OCI-LY7 (cell line): Measurements from ENCODE around the gene ZNF467. TPM values are rescaled to one million over a fixed set of nuclear protein-coding genes. Genes with fewer than 3 reads are reported as not detected.

Experiments
- Bru-seq: library from RNA; stranded (reverse); fragments of 400-500 nt; gene quantifications from one replicate; lab custom pipeline; 2021; lab: Mats Ljungman, UMichigan
- BruChase-seq, 2 experiments: library from RNA; stranded (reverse); fragments of 400-500 nt; gene quantifications; one replicate each; lab custom pipeline; 2021; lab: Mats Ljungman, UMichigan
- BruUV-seq: library from RNA; stranded (reverse); fragments of 400-500 nt; replicated peaks from 2 replicates; lab custom pipeline; 2021; lab: Mats Ljungman, UMichigan
- CTCF ChIA-PET: fragments of 300-600 bp; sonication (Branson Sonifier 250); formaldehyde crosslinking; loops from one replicate; lab custom pipeline; 2022; ENCODE audit warnings: antibody characterized with exemption; ENCODE audit not compliant: unreplicated experiment; lab: Charles Lee
- POLR2A ChIA-PET: fragments of 300-600 bp; sonication (Branson Sonifier 250); formaldehyde crosslinking; loops from one replicate; lab custom pipeline; 2022; ENCODE audit warnings: antibody characterized with exemption; lab: Charles Lee
- DNase-seq: peaks from one replicate; pipeline ENCODE4 v3.0.0-alpha.2; 2015; ENCODE audit warnings: low spot score
- H2AFZ ChIP-seq: fragments of 200-600 bp; sonication (generic), shearing (Covaris generic); 2 replicates; pipeline ENCODE4 v1.6.1; 2014; ENCODE audit warnings: mild to moderate bottlenecking, antibody characterized with exemption, low read length, moderate library complexity
- H3K27ac ChIP-seq: fragments of 200-600 bp; sonication (generic); 2 replicates; pipeline ENCODE4 v1.5.1; 2014; ENCODE audit warnings: mixed run types, low read depth, mild to moderate bottlenecking, moderate library complexity, low read length, inconsistent platforms; ENCODE audit not compliant: poor library complexity, severe bottlenecking
- H3K36me3 ChIP-seq: fragments of 200-600 bp; sonication (generic); 2 replicates; pipeline ENCODE4 v1.6.1; 2014; ENCODE audit warnings: mild to moderate bottlenecking, antibody characterized with exemption, low read length, moderate library complexity, mixed read lengths; ENCODE audit not compliant: insufficient read depth
- H3K4me1 ChIP-seq: fragments of 200-600 bp; sonication (generic); 2 replicates; pipeline ENCODE4 v1.5.1; 2014; ENCODE audit warnings: mild to moderate bottlenecking, low read length; ENCODE audit not compliant: insufficient read depth, poor library complexity, severe bottlenecking
- H3K4me2 ChIP-seq: fragments of 200-600 bp; sonication (generic); 2 replicates; pipeline ENCODE4 v1.6.1; 2014; ENCODE audit warnings: mild to moderate bottlenecking, low read length
- H3K4me3 ChIP-seq: fragments of 200-600 bp; sonication (generic); 2 replicates; pipeline ENCODE4 v1.5.1; 2014; ENCODE audit warnings: mild to moderate bottlenecking, low read depth, low read length; ENCODE audit not compliant: poor library complexity, severe bottlenecking
- H3K79me2 ChIP-seq: fragments of 200-600 bp; sonication (generic); 2 replicates; pipeline ENCODE4 v1.6.1; 2016; ENCODE audit warnings: low read depth, mild to moderate bottlenecking, low read length, moderate library complexity, mixed read lengths; ENCODE audit not compliant: insufficient read depth
- H3K9me2 ChIP-seq: fragments of 200-600 bp; sonication (generic); 2 replicates; pipeline ENCODE4 v1.6.1; 2016; ENCODE audit warnings: mild to moderate bottlenecking, low read length, mixed read lengths; ENCODE audit not compliant: insufficient read depth
- H3K9me3 ChIP-seq: fragments of 200-600 bp; sonication (generic); 2 replicates; pipeline ENCODE4 v1.6.1; 2014; ENCODE audit warnings: mild to moderate bottlenecking, mixed run types, low read length, mixed read lengths
- H4K20me1 ChIP-seq: fragments of 200-600 bp; sonication (generic); 2 replicates; pipeline ENCODE4 v1.6.1; 2014; ENCODE audit warnings: mild to moderate bottlenecking, antibody characterized with exemption, low read length, moderate library complexity, mixed read lengths; ENCODE audit not compliant: insufficient read depth
- EZH2phosphoT487 ChIP-seq: fragments of 200-600 bp; sonication (generic); IDR thresholded peaks from 2 replicates; pipeline ENCODE4 v1.6.1; 2018; ENCODE audit warnings: low read depth, borderline replicate concordance, mild to moderate bottlenecking, mixed run types, antibody characterized with exemption, low read length, moderate library complexity, mixed read lengths
- intact Hi-C: fragments of 100-400 bp; cut with micrococcal nuclease; formaldehyde crosslinking; loops from one replicate; pipeline ENCODE4 v1.10.0; 2022; ENCODE audit not compliant: unreplicated experiment
- long read RNA-seq: library from polyadenylated mRNA; stranded (forward); transcript quantifications from one replicate; pipeline ENCODE4 v2.0.0, GENCODE V29; 2022
- total RNA-seq, 2 experiments: library from RNA; depleted of rRNA in 1 of 2; stranded (reverse); fragments of >200 nt in 1 of 2; shearing (Covaris generic) in 1 of 2; gene quantifications; 2 replicates each; pipeline ENCODE4 v1.2.3, GENCODE V29; 2014 to 2022
- TF ChIP-seq, protein P1 (sequence below): fragments of 200-600 bp; sonication (generic); conservative IDR thresholded peaks from 2 replicates; pipeline ENCODE4 v1.5.1; 2014; ENCODE audit warnings: mild to moderate bottlenecking, antibody characterized with exemption, low read length, moderate library complexity, mixed read lengths

ZNF467 gene
- total RNA-seq (2014; rRNA removed; shearing (Covaris generic)): 0.22 TPM in 1 of 2 replicates, not detected in the other
- 0.40 TPM in 1 of 2 replicates, not detected in the other for total RNA-seq (2022)
- percentile 16 among the genes with signal in this experiment for Bru-seq, nascent RNA
- percentile 10 among the genes with signal in this experiment for BruChase-seq, experiment 1, labeled RNA remaining after a 6-hour chase
- not detected for BruChase-seq, experiment 2, labeled RNA remaining after a 2-hour chase
- long read RNA-seq: 0 reads

GRCh38 chr7:149773446-149774236 lies at the start of gene ZNF467:
Gene ZNF467 (minus strand): TSS chr7:149773588. CDS start chr7:149771032, 2,556 bp downstream.
- no peaks in the 10 kb centered on the region for H4K20me1 ChIP-seq
- TF ChIP-seq EZH2phosphoT487: no peak
- TF ChIP-seq, protein P1, sequence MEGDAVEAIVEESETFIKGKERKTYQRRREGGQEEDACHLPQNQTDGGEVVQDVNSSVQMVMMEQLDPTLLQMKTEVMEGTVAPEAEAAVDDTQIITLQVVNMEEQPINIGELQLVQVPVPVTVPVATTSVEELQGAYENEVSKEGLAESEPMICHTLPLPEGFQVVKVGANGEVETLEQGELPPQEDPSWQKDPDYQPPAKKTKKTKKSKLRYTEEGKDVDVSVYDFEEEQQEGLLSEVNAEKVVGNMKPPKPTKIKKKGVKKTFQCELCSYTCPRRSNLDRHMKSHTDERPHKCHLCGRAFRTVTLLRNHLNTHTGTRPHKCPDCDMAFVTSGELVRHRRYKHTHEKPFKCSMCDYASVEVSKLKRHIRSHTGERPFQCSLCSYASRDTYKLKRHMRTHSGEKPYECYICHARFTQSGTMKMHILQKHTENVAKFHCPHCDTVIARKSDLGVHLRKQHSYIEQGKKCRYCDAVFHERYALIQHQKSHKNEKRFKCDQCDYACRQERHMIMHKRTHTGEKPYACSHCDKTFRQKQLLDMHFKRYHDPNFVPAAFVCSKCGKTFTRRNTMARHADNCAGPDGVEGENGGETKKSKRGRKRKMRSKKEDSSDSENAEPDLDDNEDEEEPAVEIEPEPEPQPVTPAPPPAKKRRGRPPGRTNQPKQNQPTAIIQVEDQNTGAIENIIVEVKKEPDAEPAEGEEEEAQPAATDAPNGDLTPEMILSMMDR: no peak
- BruUV-seq: no TSS peak
- no peaks in the 10 kb centered on the region for H3K9me2 ChIP-seq
- no peaks in the 10 kb centered on the region for H3K9me3 ChIP-seq
- no peaks in the 10 kb centered on the region for H3K36me3 ChIP-seq
- DNase-seq: no peak
- ChIA-PET POLR2A (interaction anchor here (0.6 kb wide), 1 partner anchor 36 kb away, joined by 4 read pairs; no protein-coding TSS in a partner anchor), CTCF (no interaction called here)
- no peak within 1 kb of the TSS for H2AFZ ChIP-seq
- peaks cover 14% of the 10 kb centered on the region for H3K4me1 ChIP-seq
- no peak within 1 kb of the TSS for H3K27ac ChIP-seq
- H3K79me2 ChIP-seq: no peaks in the 10 kb centered on the region
- peak within 1 kb of the TSS; percentile 71 for H3K4me3 ChIP-seq
- H3K4me2 ChIP-seq: peak within 1 kb of the TSS; percentile 99
- intact Hi-C loops: loop anchor here (5.0 kb wide), 1 partner anchor 56 kb away; no protein-coding TSS in a partner anchor

DNA sequence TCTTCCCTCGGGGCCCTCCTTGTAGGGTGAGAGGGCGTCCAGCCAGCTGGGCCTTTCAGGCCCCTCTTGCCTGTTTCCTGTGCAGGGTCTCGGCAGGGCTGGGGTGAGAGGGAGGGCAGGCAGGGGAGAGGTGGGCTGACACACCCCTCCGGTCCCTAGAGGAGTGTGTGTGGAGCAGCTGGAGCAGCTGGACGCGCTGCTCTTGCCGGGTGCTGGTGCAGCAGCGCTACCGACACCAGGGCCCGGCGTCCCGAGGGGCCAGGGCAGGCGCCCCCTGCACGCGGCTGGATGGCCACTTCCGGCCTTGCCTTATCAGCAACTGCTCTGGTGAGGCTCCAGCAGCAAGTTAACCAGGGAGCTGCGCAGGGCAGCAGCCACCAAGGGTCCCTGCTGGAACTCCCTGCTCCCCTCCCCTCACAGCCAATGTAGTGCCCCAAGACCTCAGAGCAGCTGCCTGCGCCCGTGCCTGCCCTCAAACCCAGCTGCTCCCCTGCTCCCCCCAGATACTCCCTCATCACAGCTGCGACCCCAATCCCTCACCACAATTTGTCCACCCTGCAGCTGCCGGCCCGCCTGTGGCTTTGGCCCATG lies 49.1 kb upstream of the ZNF467 start:
- ChIA-PET CTCF (no interaction called here), POLR2A (no interaction called here)
- BruUV-seq: no TSS peak
- Histone ChIP-seq H3K9me3 (no peaks in the 10 kb centered on the region), H3K4me2 (no peak overlapping the region), H3K27ac (no peak overlapping the region), H4K20me1 (no peaks in the 10 kb centered on the region), H2AFZ (no peak overlapping the region), H3K4me3 (no peak overlapping the region), H3K4me1 (no peaks in the 10 kb centered on the region), H3K9me2 (no peaks in the 10 kb centered on the region), H3K79me2 (no peaks in the 10 kb centered on the region), H3K36me3 (no peaks in the 10 kb centered on the region)
- DNase-seq: no peak
- intact Hi-C loops: no loop called here
- no peak for TF ChIP-seq EZH2phosphoT487
- TF ChIP-seq, protein P1: no peak
